ENCODE measurements around the gene TRAPPC8.

DNA sequence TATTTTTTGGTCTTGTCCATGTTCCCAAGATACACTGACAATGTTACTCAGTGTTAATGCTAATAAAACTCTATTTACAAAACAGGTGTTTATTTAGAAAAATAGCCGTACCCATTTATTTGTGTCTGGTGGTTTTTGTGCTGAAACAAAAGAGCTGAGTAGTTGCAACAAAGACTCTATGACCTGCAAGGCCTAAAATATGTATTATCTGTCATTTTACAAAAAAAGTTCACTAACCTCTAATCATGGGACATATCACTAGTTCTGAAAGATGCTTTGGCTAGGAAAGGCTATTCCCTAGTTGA, 123.1 kb downstream of the TRAPPC8 start:
- TF ChIP-seq, protein P1, sequence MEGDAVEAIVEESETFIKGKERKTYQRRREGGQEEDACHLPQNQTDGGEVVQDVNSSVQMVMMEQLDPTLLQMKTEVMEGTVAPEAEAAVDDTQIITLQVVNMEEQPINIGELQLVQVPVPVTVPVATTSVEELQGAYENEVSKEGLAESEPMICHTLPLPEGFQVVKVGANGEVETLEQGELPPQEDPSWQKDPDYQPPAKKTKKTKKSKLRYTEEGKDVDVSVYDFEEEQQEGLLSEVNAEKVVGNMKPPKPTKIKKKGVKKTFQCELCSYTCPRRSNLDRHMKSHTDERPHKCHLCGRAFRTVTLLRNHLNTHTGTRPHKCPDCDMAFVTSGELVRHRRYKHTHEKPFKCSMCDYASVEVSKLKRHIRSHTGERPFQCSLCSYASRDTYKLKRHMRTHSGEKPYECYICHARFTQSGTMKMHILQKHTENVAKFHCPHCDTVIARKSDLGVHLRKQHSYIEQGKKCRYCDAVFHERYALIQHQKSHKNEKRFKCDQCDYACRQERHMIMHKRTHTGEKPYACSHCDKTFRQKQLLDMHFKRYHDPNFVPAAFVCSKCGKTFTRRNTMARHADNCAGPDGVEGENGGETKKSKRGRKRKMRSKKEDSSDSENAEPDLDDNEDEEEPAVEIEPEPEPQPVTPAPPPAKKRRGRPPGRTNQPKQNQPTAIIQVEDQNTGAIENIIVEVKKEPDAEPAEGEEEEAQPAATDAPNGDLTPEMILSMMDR (IDR thresholded peaks at IDR 0.05 in 8 of 11, conservative IDR thresholded peaks at IDR 0.05 in 3 of 11): peak in 4 of 11 experiments; percentile 2 to 15 (median 6)
- TF ChIP-seq POLR2A (IDR thresholded peaks at IDR 0.05) (no peak), POLR2AphosphoS5 (IDR thresholded peaks at IDR 0.05) (no peak)
